Liver (tissue), 9 donors: ENCODE measurements around the gene CPED1. TPM values are rescaled to one million over a fixed set of nuclear protein-coding genes. Genes with fewer than 3 reads are reported as not detected.

ENCODE experiments used
- DNase-seq: peaks from one replicate; pipeline ENCODE4 v3.0.0-alpha.2; 2017; ENCODE audit warnings: low spot score
- H3K27ac ChIP-seq, 2 donors: one replicate each; pipeline ENCODE4 v1.7.0; 2013; ENCODE audit warnings: inconsistent platforms in 2 of 2, low read length in 2 of 2, control low read depth in 1 of 2, low read depth in 1 of 2, mild to moderate bottlenecking in 1 of 2
- H3K27me3 ChIP-seq, 4 donors: one replicate each; pipeline versions ENCODE4 v1.6.1 to v1.7.0; 2013; ENCODE audit warnings: low read length in 3 of 4, inconsistent platforms in 1 of 4, mild to moderate bottlenecking in 1 of 4, moderate library complexity in 1 of 4; ENCODE audit not compliant: control insufficient read depth in 4 of 4, insufficient read depth in 4 of 4
- H3K36me3 ChIP-seq, 4 donors: one replicate each; pipeline versions ENCODE4 v1.6.1 to v1.7.0; 2013; ENCODE audit warnings: low read length in 3 of 4, mild to moderate bottlenecking in 3 of 4, low read depth in 1 of 4, moderate library complexity in 1 of 4; ENCODE audit not compliant: control insufficient read depth in 4 of 4, insufficient read depth in 3 of 4
- H3K4me1 ChIP-seq, 4 donors: one replicate each; pipeline versions ENCODE4 v1.6.1 to v1.7.0; 2013; ENCODE audit warnings: low read length in 3 of 4, mild to moderate bottlenecking in 3 of 4, moderate library complexity in 1 of 4; ENCODE audit not compliant: control insufficient read depth in 4 of 4, insufficient read depth in 4 of 4
- H3K4me3 ChIP-seq, 3 donors: one replicate each; pipeline versions ENCODE4 v1.6.1 to v1.7.0; 2013; ENCODE audit warnings: low read length in 3 of 3, control low read depth in 1 of 3, low read depth in 1 of 3, mild to moderate bottlenecking in 1 of 3
- H3K9ac ChIP-seq, 2 donors: one replicate each; pipeline ENCODE4 v1.7.0; 2013; ENCODE audit warnings: low read length in 2 of 2, mild to moderate bottlenecking in 2 of 2, moderate library complexity in 2 of 2, control low read depth in 1 of 2, low read depth in 1 of 2
- H3K9me3 ChIP-seq, 4 donors: one replicate each; pipeline versions ENCODE4 v1.6.1 to v1.7.0; 2013; ENCODE audit warnings: low read length in 3 of 4; ENCODE audit not compliant: control insufficient read depth in 4 of 4
- ATF3 ChIP-seq: IDR thresholded peaks from 2 replicates; pipeline ENCODE4 v1.6.1; 2016; ENCODE audit warnings: antibody characterized with exemption
- CTCF ChIP-seq: fragments of 150-350 bp; IDR thresholded peaks from 2 replicates; pipeline ENCODE4 v1.5.1; 2017; ENCODE audit warnings: improper control_type of control experiment, low read depth, low read length; ENCODE audit not compliant: missing input control
- EGR1 ChIP-seq, 2 donors: IDR thresholded peaks; 2 replicates each; pipeline ENCODE4 v1.6.1; 2016 to 2018; ENCODE audit warnings: antibody characterized with exemption in 2 of 2, low read depth in 2 of 2
- FOXA1 ChIP-seq: IDR thresholded peaks from 2 replicates; pipeline ENCODE4 v1.6.1; 2016; ENCODE audit warnings: antibody characterized with exemption
- FOXA2 ChIP-seq: IDR thresholded peaks from 2 replicates; pipeline ENCODE4 v1.6.1; 2016; ENCODE audit warnings: antibody characterized with exemption
- GABPA ChIP-seq, 2 donors: IDR thresholded peaks in 1 of 2; conservative IDR thresholded peaks in 1 of 2; 2 replicates each; pipeline ENCODE4 v1.6.1; 2016; ENCODE audit warnings: antibody characterized with exemption in 2 of 2, mild to moderate bottlenecking in 1 of 2, moderate library complexity in 1 of 2
- HNF4G ChIP-seq: IDR thresholded peaks from 2 replicates; pipeline ENCODE4 v1.6.1; 2016; ENCODE audit warnings: antibody characterized with exemption
- JUND ChIP-seq, 2 donors: IDR thresholded peaks; 2 replicates each; pipeline ENCODE4 v1.6.1; 2016; ENCODE audit warnings: antibody characterized with exemption in 2 of 2
- NR2F2 ChIP-seq: IDR thresholded peaks from 2 replicates; pipeline ENCODE4 v1.6.1; 2016; ENCODE audit warnings: antibody characterized with exemption
- REST ChIP-seq: IDR thresholded peaks from 2 replicates; pipeline ENCODE4 v1.6.1; 2016; ENCODE audit warnings: antibody characterized with exemption, mild to moderate bottlenecking
- RXRA ChIP-seq, 2 donors: IDR thresholded peaks; 2 replicates each; pipeline ENCODE4 v1.6.1; 2017 to 2018; ENCODE audit warnings: antibody characterized with exemption in 2 of 2, mild to moderate bottlenecking in 1 of 2
- SP1 ChIP-seq: IDR thresholded peaks from 2 replicates; pipeline ENCODE4 v1.6.1; 2018; ENCODE audit warnings: antibody characterized with exemption, mild to moderate bottlenecking
- TAF1 ChIP-seq: conservative IDR thresholded peaks from 2 replicates; pipeline ENCODE4 v1.6.1; 2016; ENCODE audit warnings: antibody characterized with exemption, mild to moderate bottlenecking
- YY1 ChIP-seq: IDR thresholded peaks from 2 replicates; pipeline ENCODE4 v1.6.1; 2016; ENCODE audit warnings: antibody characterized with exemption, mild to moderate bottlenecking
- polyA plus RNA-seq, 2 donors: library from polyadenylated mRNA; stranded (reverse) in 1 of 2; unstranded in 1 of 2; fragments of 200-250 nt in 1 of 2; fragments of >200 nt in 1 of 2; fragmentation: Nextera tagmentation in 1 of 2; extraction: Ambion mirVana in 1 of 2; gene quantifications; one replicate each; pipeline versions ENCODE4 v1.2.1 to v1.2.3, GENCODE V29; 2013 to 2015
- total RNA-seq, 2 donors: library from RNA; depleted of rRNA; stranded (reverse); fragments of >200 nt; gene quantifications; one replicate each; pipeline ENCODE4 v1.2.3, GENCODE V29; 2014
- TF ChIP-seq, protein P1 (sequence below): IDR thresholded peaks from 2 replicates; pipeline ENCODE4 v1.6.1; 2016; ENCODE audit warnings: antibody characterized with exemption
- TF ChIP-seq, protein P2 (sequence below): IDR thresholded peaks from 2 replicates; pipeline ENCODE4 v1.6.1; 2016; ENCODE audit warnings: antibody characterized with exemption
- donor health status: healthy.
- donor health status: healthy.
- donor health status: healthy.
- donor health status: healthy.
- donor health status: healthy.

Gene CPED1
- total and polyA plus RNA-seq, 4 donors: 8.5 to 58.0 (median 14.6) TPM

DNA sequence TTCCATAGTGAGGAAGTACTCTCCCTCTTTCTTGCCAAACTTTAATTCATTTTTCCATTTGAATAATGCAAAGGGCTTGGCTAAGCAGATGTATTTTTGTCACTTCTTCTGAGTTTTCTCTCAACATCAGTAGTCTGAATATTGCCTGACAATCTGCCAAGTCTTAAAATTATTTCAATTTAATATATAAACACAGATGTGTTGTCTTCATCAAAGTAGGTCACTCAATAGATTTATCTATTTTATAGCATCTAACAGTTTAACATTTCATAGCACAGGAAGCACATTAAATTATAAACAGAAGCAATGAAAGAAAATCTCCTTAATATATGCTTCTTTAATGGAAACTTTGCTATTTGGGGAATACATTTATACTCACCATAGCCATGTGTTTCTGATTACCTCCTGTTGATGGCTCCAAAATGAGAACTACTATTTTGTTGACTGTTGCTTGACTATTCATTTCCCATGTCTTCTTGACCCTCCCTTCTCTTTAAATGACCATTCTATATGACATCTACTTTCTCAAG lies 4.5 kb downstream of the CPED1 start:
- H3K27me3 ChIP-seq: no peaks in the 10 kb centered on the region
- H3K9me3 ChIP-seq: no peaks in the 10 kb centered on the region
- TF ChIP-seq NR2F2 (no peak), YY1 (no peak), FOXA1 (no peak), HNF4G (no peak), RXRA (IDR thresholded peaks at IDR 0.05) (no peak), JUND (IDR thresholded peaks at IDR 0.05) (no peak), CTCF (no peak), ATF3 (no peak), REST (no peak), EGR1 (IDR thresholded peaks at IDR 0.05; ENCODE audit: low read depth in 2 of 2) (no peak), FOXA2 (no peak), GABPA (IDR thresholded peaks at IDR 0.05 in 1 of 2, conservative IDR thresholded peaks at IDR 0.05 in 1 of 2) (no peak), TAF1 (no peak), SP1 (no peak)
- TF ChIP-seq, protein P1, sequence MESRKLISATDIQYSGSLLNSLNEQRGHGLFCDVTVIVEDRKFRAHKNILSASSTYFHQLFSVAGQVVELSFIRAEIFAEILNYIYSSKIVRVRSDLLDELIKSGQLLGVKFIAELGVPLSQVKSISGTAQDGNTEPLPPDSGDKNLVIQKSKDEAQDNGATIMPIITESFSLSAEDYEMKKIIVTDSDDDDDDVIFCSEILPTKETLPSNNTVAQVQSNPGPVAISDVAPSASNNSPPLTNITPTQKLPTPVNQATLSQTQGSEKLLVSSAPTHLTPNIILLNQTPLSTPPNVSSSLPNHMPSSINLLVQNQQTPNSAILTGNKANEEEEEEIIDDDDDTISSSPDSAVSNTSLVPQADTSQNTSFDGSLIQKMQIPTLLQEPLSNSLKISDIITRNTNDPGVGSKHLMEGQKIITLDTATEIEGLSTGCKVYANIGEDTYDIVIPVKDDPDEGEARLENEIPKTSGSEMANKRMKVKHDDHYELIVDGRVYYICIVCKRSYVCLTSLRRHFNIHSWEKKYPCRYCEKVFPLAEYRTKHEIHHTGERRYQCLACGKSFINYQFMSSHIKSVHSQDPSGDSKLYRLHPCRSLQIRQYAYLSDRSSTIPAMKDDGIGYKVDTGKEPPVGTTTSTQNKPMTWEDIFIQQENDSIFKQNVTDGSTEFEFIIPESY: no peak
- TF ChIP-seq, protein P2, sequence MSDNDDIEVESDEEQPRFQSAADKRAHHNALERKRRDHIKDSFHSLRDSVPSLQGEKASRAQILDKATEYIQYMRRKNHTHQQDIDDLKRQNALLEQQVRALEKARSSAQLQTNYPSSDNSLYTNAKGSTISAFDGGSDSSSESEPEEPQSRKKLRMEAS: no peak
- no peak overlapping the region for H3K4me3 ChIP-seq
- H3K4me1 ChIP-seq: peaks cover 0 to 36% (median 16%) of the 10 kb centered on the region in 4 donors
- H3K27ac ChIP-seq: peak overlapping the region in 1 of 2 donors; percentile 19
- no peak overlapping the region for H3K9ac ChIP-seq
- DNase-seq: no peak
- H3K36me3 ChIP-seq: peaks cover 0 to 4% (median under 1%) of the 10 kb centered on the region in 4 donors
